IgD-negative memory B cell (primary cell): Measurements from ENCODE around the gene IRF8. TPM values are rescaled to one million over a fixed set of nuclear protein-coding genes. Genes with fewer than 3 reads are reported as not detected.

Experiments used
- H3K27ac Mint-ChIP-seq, 3 donors: one replicate each; pipeline ENCODE4 v1.8.0; 2020 to 2022; ENCODE audit warnings: mild to moderate bottlenecking in 3 of 3, mixed read lengths in 3 of 3, moderate library complexity in 1 of 3
- H3K27me3 Mint-ChIP-seq: one replicate; pipeline ENCODE4 v1.8.0; 2021; ENCODE audit warnings: mixed read lengths
- H3K36me3 Mint-ChIP-seq: one replicate; pipeline ENCODE4 v1.8.0; 2020; ENCODE audit warnings: mild to moderate bottlenecking, mixed read lengths
- H3K4me1 Mint-ChIP-seq, 3 donors: one replicate each; pipeline ENCODE4 v1.8.0; 2020 to 2022; ENCODE audit warnings: mixed read lengths in 3 of 3, mild to moderate bottlenecking in 1 of 3
- H3K4me3 Mint-ChIP-seq, 4 donors: one replicate each; pipeline ENCODE4 v1.8.0; 2020 to 2022; ENCODE audit warnings: mild to moderate bottlenecking in 4 of 4, mixed read lengths in 4 of 4, moderate library complexity in 3 of 4
- H3K9me3 Mint-ChIP-seq, 3 donors: one replicate each; pipeline ENCODE4 v1.8.0; 2020 to 2021; ENCODE audit warnings: mixed read lengths in 3 of 3, mild to moderate bottlenecking in 1 of 3
- polyA plus RNA-seq: library from polyadenylated mRNA; unstranded; fragments of 300-500 nt; fragmentation: Illumina TruSeq; gene quantifications from one replicate; pipeline ENCODE4 v1.2.3, GENCODE V29; 2021

Gene IRF8
- polyA plus RNA-seq, 1 donor from 2014 or later: 718 TPM

- Mint-ChIP-seq H3K27ac (peak overlapping the region in 2 of 3 donors; percentile 81 to 100), H3K27me3 (no peaks in the 10 kb centered on the region), H3K36me3 (peaks cover 9% of the 10 kb centered on the region)
Observed at GRCh38 chr16:85919271-85920267, 20.6 kb downstream of the IRF8 start.

GRCh38 chr16:85921026-85921425, 22.1 kb downstream of the IRF8 start:
- Mint-ChIP-seq H3K4me1 (peaks cover 29 to 48% (median 30%) of the 10 kb centered on the region in 3 donors), H3K27ac (peak overlapping the region in 2 of 3 donors; percentile 84 to 100), H3K36me3 (peaks cover 9% of the 10 kb centered on the region)

More at GRCh38 chr16:85919271-85920267, 20.6 kb downstream of the IRF8 start:
- Mint-ChIP-seq H3K4me3 (peak overlapping the region in 2 of 4 donors; percentile 2 to 45), H3K4me1 (peaks cover 27 to 41% (median 31%) of the 10 kb centered on the region in 3 donors), H3K9me3 (no peaks in the 10 kb centered on the region)

GRCh38 chr16:85923153-85924021, 24.4 kb downstream of the IRF8 start:
- H3K27me3 Mint-ChIP-seq: no peaks in the 10 kb centered on the region
- peak overlapping the region; percentile 14 to 90 (median 69) for H3K27ac Mint-ChIP-seq

More at GRCh38 chr16:85921026-85921425, 22.1 kb downstream of the IRF8 start:
- Mint-ChIP-seq H3K9me3 (no peaks in the 10 kb centered on the region), H3K4me3 (peak overlapping the region in 1 of 4 donors; percentile 53), H3K27me3 (no peaks in the 10 kb centered on the region)

GRCh38 chr16:85924675-85925074, 25.7 kb downstream of the IRF8 start:
- H3K27me3 Mint-ChIP-seq: no peaks in the 10 kb centered on the region
- H3K27ac Mint-ChIP-seq: peak overlapping the region in 2 of 3 donors; percentile 16 to 52
- H3K4me3 Mint-ChIP-seq: peak overlapping the region in 1 of 4 donors; percentile 41
- no peaks in the 10 kb centered on the region for H3K9me3 Mint-ChIP-seq
- H3K4me1 Mint-ChIP-seq: peaks cover 26 to 39% (median 30%) of the 10 kb centered on the region in 3 donors
- H3K36me3 Mint-ChIP-seq: peaks cover under 1% of the 10 kb centered on the region

More at GRCh38 chr16:85923153-85924021, 24.4 kb downstream of the IRF8 start:
- H3K4me1 Mint-ChIP-seq: peaks cover 21 to 42% (median 30%) of the 10 kb centered on the region in 3 donors
- H3K9me3 Mint-ChIP-seq: no peaks in the 10 kb centered on the region
- peak overlapping the region in 2 of 4 donors; percentile 20 to 24 for H3K4me3 Mint-ChIP-seq
- H3K36me3 Mint-ChIP-seq: peaks cover 3% of the 10 kb centered on the region

GRCh38 chr16:85926370-85926769, 27.4 kb downstream of the IRF8 start:
- Mint-ChIP-seq H3K27me3 (no peaks in the 10 kb centered on the region), H3K27ac (no peak overlapping the region), H3K4me1 (peaks cover 36 to 42% (median 37%) of the 10 kb centered on the region in 3 donors), H3K4me3 (no peak overlapping the region), H3K36me3 (no peaks in the 10 kb centered on the region), H3K9me3 (no peaks in the 10 kb centered on the region)

- Mint-ChIP-seq H3K9me3 (no peaks in the 10 kb centered on the region), H3K4me3 (no peak overlapping the region), H3K4me1 (peaks cover 40 to 52% (median 47%) of the 10 kb centered on the region in 3 donors), H3K27ac (no peak overlapping the region), H3K36me3 (no peaks in the 10 kb centered on the region), H3K27me3 (no peaks in the 10 kb centered on the region)
Observed at GRCh38 chr16:85927371-85927770, 28.4 kb downstream of the IRF8 start.

- Mint-ChIP-seq H3K27me3 (no peaks in the 10 kb centered on the region), H3K27ac (peak overlapping the region; percentile 17 to 84 (median 56)), H3K9me3 (no peaks in the 10 kb centered on the region), H3K36me3 (no peaks in the 10 kb centered on the region), H3K4me3 (peak overlapping the region in 2 of 4 donors; percentile 42 to 83), H3K4me1 (peaks cover 41 to 54% (median 53%) of the 10 kb centered on the region in 3 donors)
Observed at GRCh38 chr16:85927959-85928358, 29.0 kb downstream of the IRF8 start.

GRCh38 chr16:85928401-85928820, 29.4 kb downstream of the IRF8 start:
- no peaks in the 10 kb centered on the region for H3K27me3 Mint-ChIP-seq
- peak overlapping the region; percentile 17 to 84 (median 56) for H3K27ac Mint-ChIP-seq
- H3K4me3 Mint-ChIP-seq: peak overlapping the region in 2 of 4 donors; percentile 83 to 87
- H3K36me3 Mint-ChIP-seq: no peaks in the 10 kb centered on the region
- H3K9me3 Mint-ChIP-seq: no peaks in the 10 kb centered on the region
- H3K4me1 Mint-ChIP-seq: peaks cover 45 to 56% (median 54%) of the 10 kb centered on the region in 3 donors

DNA sequence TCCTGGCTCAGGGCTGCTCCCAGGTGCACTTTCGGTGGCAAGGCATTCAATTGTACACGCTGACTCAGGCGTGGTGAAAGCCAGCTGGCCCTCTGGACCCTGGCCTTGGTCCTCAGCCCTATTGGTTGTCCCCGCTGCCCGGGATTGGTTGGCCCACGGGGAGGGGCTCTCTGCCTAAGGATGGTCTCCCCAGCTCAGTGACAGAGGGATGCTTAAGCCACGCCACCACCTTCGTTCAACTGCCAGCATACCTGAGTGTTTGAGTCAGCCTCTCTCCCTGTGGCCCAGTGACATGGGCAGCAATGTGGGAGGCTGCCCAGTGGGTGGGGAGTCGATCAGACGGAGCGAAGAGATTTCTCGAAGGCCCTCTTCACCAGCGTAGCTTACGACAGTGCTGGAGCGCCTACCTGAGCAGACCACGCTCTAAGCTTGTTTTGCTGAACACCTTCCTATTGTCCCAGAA, 30.3 kb downstream of the IRF8 start:
- Mint-ChIP-seq H3K4me3 (no peak overlapping the region), H3K36me3 (no peaks in the 10 kb centered on the region), H3K9me3 (no peaks in the 10 kb centered on the region), H3K27me3 (no peaks in the 10 kb centered on the region), H3K27ac (peak overlapping the region in 1 of 3 donors; percentile 27), H3K4me1 (peaks cover 50 to 55% (median 51%) of the 10 kb centered on the region in 3 donors)

GRCh38 chr16:85930301-85930700, 31.3 kb downstream of the IRF8 start:
- no peaks in the 10 kb centered on the region for H3K27me3 Mint-ChIP-seq

GRCh38 chr16:85931596-85932402, 32.8 kb downstream of the IRF8 start:
- Mint-ChIP-seq H3K4me3 (peak overlapping the region; percentile 42 to 85 (median 64)), H3K4me1 (peaks cover 60 to 73% (median 66%) of the 10 kb centered on the region in 3 donors), H3K27me3 (no peaks in the 10 kb centered on the region), H3K9me3 (no peaks in the 10 kb centered on the region), H3K36me3 (no peaks in the 10 kb centered on the region), H3K27ac (peak overlapping the region in 2 of 3 donors; percentile 47 to 90)

More at GRCh38 chr16:85930301-85930700, 31.3 kb downstream of the IRF8 start:
- peaks cover 48 to 59% (median 57%) of the 10 kb centered on the region in 3 donors for H3K4me1 Mint-ChIP-seq
- no peaks in the 10 kb centered on the region for H3K36me3 Mint-ChIP-seq
- peak overlapping the region in 1 of 3 donors; percentile 39 for H3K27ac Mint-ChIP-seq
- peak overlapping the region in 2 of 4 donors; percentile 23 to 34 for H3K4me3 Mint-ChIP-seq
- no peaks in the 10 kb centered on the region for H3K9me3 Mint-ChIP-seq

- Mint-ChIP-seq H3K27me3 (no peaks in the 10 kb centered on the region), H3K36me3 (no peaks in the 10 kb centered on the region), H3K4me1 (peaks cover 55 to 70% (median 68%) of the 10 kb centered on the region in 3 donors), H3K4me3 (peak overlapping the region in 2 of 4 donors; percentile 73 to 76), H3K27ac (peak overlapping the region in 1 of 3 donors; percentile 90), H3K9me3 (no peaks in the 10 kb centered on the region)
Observed at GRCh38 chr16:85934210-85934609, 35.2 kb downstream of the IRF8 start.

GRCh38 chr16:85935391-85935973, 36.5 kb downstream of the IRF8 start:
- H3K36me3 Mint-ChIP-seq: peaks cover 1% of the 10 kb centered on the region
- peaks cover 50 to 68% (median 67%) of the 10 kb centered on the region in 3 donors for H3K4me1 Mint-ChIP-seq
- peak overlapping the region; percentile 76 to 92 (median 84) for H3K4me3 Mint-ChIP-seq
- no peaks in the 10 kb centered on the region for H3K27me3 Mint-ChIP-seq
- no peaks in the 10 kb centered on the region for H3K9me3 Mint-ChIP-seq
- H3K27ac Mint-ChIP-seq: peak overlapping the region; percentile 80 to 98 (median 90)
